HUES6 (cell line): ENCODE data around the gene PI4KA.
"Not testable (repeated sequence)": the region's sequence is repeated elsewhere in the genome, so short reads cannot be mapped to it uniquely, and the experiment has no call there.

Source experiments
- H3K27ac ChIP-seq: 2 replicates; pipeline ENCODE4 v1.7.0; 2013; ENCODE audit warnings: low read depth, mild to moderate bottlenecking, low read length, inconsistent platforms
- H3K27me3 ChIP-seq: 2 replicates; pipeline ENCODE4 v1.6.1; 2013; ENCODE audit warnings: low read length; ENCODE audit not compliant: control insufficient read depth, insufficient read depth
- H3K36me3 ChIP-seq: 2 replicates; pipeline ENCODE4 v1.6.1; 2013; ENCODE audit warnings: low read length; ENCODE audit not compliant: control insufficient read depth, insufficient read depth
- H3K4me1 ChIP-seq: 2 replicates; pipeline ENCODE4 v1.6.1; 2013; ENCODE audit warnings: low read length; ENCODE audit not compliant: control insufficient read depth, insufficient read depth
- H3K4me3 ChIP-seq: 2 replicates; pipeline ENCODE4 v1.5.1; 2013; ENCODE audit warnings: low read depth, low read length
- H3K9ac ChIP-seq: one replicate; pipeline ENCODE4 v1.6.1; 2013; ENCODE audit warnings: mild to moderate bottlenecking, low read length
- H3K9me3 ChIP-seq: 2 replicates; pipeline ENCODE4 v1.6.1; 2013; ENCODE audit warnings: low read depth, low read length; ENCODE audit not compliant: control insufficient read depth, insufficient read depth

PI4KA gene

DNA sequence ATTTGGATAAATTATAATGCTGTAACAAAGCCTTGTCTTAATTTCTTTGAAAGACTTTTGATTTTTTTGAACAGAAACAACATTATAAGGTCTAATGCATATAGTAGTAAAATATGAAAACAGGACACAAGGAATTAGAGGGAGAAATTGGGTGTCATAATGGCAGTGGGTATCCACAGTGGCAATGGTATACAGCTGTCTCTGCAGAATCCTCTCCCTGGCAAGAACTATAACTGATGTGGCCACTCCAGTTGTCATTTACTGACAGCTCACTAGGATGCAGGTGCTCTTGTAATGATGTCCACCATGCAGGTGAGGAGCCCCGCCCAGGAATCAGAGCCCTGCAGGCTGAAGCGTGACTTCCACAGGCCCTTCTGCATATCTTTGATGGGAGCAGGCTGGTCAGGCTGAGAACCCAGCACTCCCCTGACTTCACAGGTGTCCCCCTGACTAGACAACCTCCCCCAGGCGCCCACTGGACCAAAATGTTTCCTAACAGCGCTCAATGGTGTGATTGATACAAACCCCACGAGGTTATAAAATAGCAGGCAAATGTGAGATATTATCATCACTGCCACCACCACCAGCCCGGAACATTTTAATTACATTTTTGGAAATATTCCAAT is 117.5 kb downstream of the PI4KA start:
- Histone ChIP-seq H3K9me3 (no peaks in the 10 kb centered on the region), H3K27ac (no peak overlapping the region), H3K4me3 (no peak overlapping the region), H3K4me1 (no peaks in the 10 kb centered on the region), H3K27me3 (no peaks in the 10 kb centered on the region), H3K9ac (no peak overlapping the region), H3K36me3 (peaks cover 23% of the 10 kb centered on the region)

DNA sequence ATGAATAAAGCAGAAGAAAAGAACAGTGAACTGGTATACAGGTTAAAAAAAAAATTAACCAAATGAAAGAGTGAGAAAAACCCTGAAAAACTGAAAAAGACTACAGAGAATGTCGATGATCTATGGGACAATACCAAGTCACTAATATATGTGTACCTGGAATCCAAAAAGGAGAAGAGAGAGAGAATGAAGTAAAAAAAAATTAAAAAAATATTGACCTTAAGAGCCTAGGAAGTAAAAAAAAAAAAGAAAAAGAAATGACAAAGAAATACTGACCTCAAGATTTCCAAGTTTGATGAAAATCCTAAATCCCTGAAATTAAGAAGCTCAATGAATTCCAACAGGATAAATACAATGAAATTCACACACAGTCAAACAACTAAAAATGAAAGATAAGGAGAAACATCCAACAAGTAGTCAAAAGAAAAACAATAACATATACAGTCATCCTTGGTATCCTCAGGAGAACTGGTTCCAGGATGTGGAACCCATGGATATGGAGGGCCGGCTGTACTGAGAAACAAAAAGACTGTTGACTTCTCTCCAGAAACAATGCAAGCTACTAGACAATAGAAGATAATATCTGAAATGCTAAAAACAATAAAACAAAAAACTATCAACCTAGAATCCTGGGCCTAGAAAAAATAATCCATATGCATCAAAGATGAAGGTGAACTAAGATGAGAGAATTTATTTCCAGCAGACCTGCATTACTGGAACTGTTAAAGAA is 118.2 kb downstream of the PI4KA start:
- Histone ChIP-seq H3K36me3 (peaks cover 20% of the 10 kb centered on the region), H3K27ac (no peak overlapping the region), H3K9me3 (no peaks in the 10 kb centered on the region), H3K27me3 (no peaks in the 10 kb centered on the region), H3K4me3 (no peak overlapping the region), H3K9ac (no peak overlapping the region), H3K4me1 (no peaks in the 10 kb centered on the region)

GRCh38 chr22:20738394-20739089 is 120.1 kb downstream of the PI4KA start:
- H3K27me3 ChIP-seq, result no peaks in the 10 kb centered on the region
- H3K9ac ChIP-seq, result no peak overlapping the region
- no peak overlapping the region for H3K27ac ChIP-seq
- no peaks in the 10 kb centered on the region for H3K4me1 ChIP-seq
- H3K36me3 ChIP-seq, result peaks cover 14% of the 10 kb centered on the region
- H3K4me3 ChIP-seq, result no peak overlapping the region
- H3K9me3 ChIP-seq, result no peaks in the 10 kb centered on the region

GRCh38 chr22:20736891-20737290 is 121.7 kb downstream of the PI4KA start:
- H3K4me3 ChIP-seq, H3K4me1 ChIP-seq, H3K9me3 ChIP-seq, H3K9ac ChIP-seq, H3K27me3 ChIP-seq, H3K27ac ChIP-seq: not testable (repeated sequence)
- peaks cover 11% of the 10 kb centered on the region for H3K36me3 ChIP-seq

DNA sequence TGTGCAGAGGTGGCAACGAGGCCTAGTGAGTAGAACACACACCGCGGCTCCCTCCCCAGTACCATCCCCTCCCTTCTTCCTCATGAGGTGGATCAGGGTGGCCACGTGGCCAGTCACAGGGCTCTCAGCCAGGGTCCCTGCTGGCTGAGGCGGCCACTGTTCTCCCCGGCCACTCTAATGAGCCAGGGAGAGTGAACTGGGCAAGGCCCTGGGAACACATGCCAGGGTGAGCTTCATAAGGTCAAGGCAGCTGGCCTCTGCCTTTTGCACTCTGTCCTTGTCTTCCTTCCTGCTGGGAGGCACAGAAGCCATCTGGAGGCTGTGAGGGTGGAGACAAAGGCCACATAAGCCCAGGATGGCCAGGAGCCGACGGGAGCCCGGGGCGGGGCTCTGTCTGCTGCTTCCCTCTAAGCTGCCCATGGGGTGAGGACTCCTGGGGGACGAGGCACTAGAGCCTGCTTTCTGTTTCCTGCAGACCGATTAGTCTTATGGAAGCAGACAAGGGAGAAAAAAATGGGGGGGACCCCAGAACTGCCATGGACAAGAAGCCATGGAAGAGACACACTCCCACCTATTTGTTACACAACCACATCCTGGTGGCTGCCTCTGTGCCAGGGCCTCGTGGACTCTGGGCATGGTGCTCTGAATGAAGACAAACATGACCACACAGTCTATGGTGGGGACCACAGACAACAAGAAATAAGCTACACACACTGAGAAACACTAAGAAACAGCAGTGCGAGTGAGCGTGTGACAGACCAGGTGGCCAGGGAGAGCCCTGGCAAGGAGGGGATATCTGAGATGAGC is 123.1 kb downstream of the PI4KA start:
- H3K27me3 ChIP-seq, H3K36me3 ChIP-seq, H3K4me3 ChIP-seq, H3K9ac ChIP-seq, H3K27ac ChIP-seq, H3K4me1 ChIP-seq, H3K9me3 ChIP-seq: not testable (repeated sequence)

DNA sequence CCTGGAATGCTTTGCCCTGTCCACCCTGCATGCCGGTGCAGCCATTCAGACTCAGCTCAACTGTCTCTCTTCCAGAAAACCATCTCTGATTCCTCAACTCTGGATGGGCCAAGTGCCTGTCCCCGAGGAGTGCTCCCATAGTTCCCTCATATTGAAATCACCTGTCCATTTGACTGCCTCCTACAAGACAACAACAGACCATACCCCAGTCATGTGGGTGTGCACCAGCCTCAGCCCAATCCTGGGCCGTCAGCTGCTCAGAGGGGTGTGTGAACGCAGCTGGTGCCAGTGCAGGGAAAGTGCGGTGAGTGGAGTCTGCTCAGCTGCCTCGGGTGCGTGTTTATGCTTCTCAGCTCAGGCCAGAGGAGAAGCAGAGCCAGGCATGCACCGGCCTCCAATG is 126.2 kb downstream of the PI4KA start:
- H3K4me1 ChIP-seq, H3K9ac ChIP-seq, H3K27ac ChIP-seq, H3K9me3 ChIP-seq, H3K27me3 ChIP-seq, H3K4me3 ChIP-seq: not testable (repeated sequence)
- peaks cover 24% of the 10 kb centered on the region for H3K36me3 ChIP-seq

GRCh38 chr22:20729194-20729593 is 129.4 kb downstream of the PI4KA start:
- H3K4me3 ChIP-seq, result no peak overlapping the region
- H3K27ac ChIP-seq, result no peak overlapping the region; the same call in 1 of the 2 replicates

DNA sequence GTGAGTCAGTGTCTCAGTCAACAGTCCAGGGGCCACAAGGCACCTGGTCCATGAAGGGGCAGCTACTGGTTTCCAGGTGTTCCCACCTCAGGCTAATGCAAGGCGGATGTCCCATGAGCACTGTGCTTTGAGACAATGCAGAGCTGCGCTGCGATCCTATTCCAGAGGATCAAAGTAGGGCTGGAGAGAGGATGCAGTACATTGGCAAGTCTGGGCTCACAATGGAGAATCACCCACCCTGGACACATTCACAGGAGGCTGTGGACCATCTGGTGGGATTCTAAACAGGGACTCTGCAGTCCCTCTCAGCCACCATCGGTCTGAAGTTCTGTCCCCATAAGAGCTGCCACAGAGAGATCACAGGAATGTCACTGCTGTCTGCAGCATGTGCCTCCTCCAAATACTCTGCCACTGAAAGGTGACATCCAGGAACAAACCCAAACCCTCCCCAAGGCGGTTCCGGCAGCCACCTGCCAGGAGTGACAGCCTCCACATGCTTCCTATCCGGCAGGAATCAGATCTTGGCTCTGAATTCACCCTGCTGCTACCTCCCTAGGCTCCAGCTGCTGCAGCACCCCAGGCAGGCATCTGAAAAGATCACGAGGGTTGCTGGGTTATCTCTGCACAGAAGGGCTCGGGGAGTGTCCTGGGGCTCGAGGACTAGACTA is 130.0 kb downstream of the PI4KA start:
- H3K4me3 ChIP-seq, result no peak overlapping the region
- H3K36me3 ChIP-seq, result peaks cover 36% of the 10 kb centered on the region
- H3K27me3 ChIP-seq, result no peaks in the 10 kb centered on the region
- no peaks in the 10 kb centered on the region for H3K9me3 ChIP-seq
- H3K9ac ChIP-seq, result no peak overlapping the region
- no peak overlapping the region for H3K27ac ChIP-seq
- no peaks in the 10 kb centered on the region for H3K4me1 ChIP-seq

More at GRCh38 chr22:20729194-20729593, 129.4 kb downstream of the PI4KA start:
- Histone ChIP-seq H3K36me3 (peaks cover 36% of the 10 kb centered on the region), H3K27me3 (no peaks in the 10 kb centered on the region), H3K4me1 (no peaks in the 10 kb centered on the region), H3K9ac (no peak overlapping the region), H3K9me3 (no peaks in the 10 kb centered on the region)

DNA sequence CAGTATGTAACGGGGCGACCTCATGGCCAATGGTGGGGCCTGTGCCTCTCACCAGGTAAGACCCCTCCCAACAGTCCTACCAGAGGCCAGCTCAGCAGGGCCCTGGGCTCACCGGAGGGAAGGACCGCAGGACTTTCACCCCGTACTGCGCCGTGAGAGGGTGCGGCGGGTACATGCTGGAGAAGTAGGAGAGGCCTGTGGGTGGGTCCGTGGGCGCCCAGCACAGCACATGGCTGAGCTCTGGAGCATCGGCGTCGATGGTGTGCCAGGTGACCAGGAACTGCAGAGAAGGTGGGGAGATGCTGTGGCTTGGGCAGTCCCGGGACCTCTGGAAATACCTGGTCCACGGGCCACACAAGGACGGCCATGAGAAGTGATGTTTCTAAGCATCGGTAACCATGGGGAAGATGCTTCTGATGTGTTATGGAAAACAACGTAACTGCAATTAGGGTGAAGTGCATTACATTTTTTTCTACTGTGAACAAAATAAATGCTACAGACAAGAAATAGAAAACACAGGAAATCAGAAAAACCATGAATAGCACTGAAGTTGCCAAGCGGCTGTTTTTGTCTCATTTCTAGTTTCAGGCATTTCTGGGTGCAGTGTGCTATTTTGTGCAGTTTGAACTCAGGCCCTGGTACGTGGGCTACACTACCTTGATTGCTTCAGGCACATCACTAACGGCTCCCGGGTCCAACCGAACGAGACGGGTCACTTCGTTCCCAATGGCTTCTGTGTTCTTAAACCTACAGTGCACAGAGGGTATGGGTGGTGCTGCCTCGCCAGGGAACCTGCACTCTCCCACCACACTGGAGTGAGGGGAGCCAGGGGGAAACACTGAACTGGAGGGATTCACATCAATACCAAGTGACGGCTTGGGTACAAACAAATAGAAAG is 131.2 kb downstream of the PI4KA start:
- no peak overlapping the region for H3K27ac ChIP-seq
- H3K9ac ChIP-seq, result no peak overlapping the region
- H3K9me3 ChIP-seq, result no peaks in the 10 kb centered on the region
- no peaks in the 10 kb centered on the region for H3K4me1 ChIP-seq
- H3K27me3 ChIP-seq, result no peaks in the 10 kb centered on the region
- H3K36me3 ChIP-seq, result peaks cover 36% of the 10 kb centered on the region
- H3K4me3 ChIP-seq, result no peak overlapping the region
